GM23338 (cell line): ENCODE data around the gene FBXO15.

Experiments
- EZH2 ChIP-seq: fragments of 200-600 bp; sonication (generic); IDR thresholded peaks from one replicate; pipeline ENCODE4 v1.8.0; 2017; ENCODE audit warnings: antibody characterized with exemption, mild to moderate bottlenecking, low read depth; ENCODE audit not compliant: unreplicated experiment
- EZH2phosphoT487 ChIP-seq: fragments of 200-600 bp; sonication (generic); IDR thresholded peaks from one replicate; pipeline ENCODE4 v1.8.1; 2018; ENCODE audit warnings: antibody characterized with exemption; ENCODE audit not compliant: unreplicated experiment

DNA sequence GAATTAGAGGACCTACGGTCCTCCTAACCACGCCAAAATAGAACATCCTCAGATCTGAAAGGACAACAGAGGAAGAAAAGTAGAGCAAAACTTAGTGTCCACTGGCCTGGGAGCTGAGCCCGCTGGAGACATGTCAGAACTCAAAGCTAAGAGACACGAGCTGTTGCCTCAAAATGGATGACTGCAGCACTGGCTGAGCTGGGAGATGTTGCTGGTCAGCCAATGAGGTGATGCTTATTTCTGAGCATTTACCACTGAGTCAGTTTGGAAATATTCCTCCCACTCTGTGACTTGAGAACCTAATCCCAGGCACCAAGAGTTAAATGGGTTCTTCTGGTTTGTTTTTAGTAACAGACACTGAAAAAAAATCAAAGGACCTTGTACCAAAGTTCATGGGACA lies 32.6 kb downstream of the FBXO15 start:
- TF ChIP-seq EZH2: no peak
- no peak for TF ChIP-seq EZH2phosphoT487
